ENCODE data around the gene NOL3.

Gene NOL3

DNA sequence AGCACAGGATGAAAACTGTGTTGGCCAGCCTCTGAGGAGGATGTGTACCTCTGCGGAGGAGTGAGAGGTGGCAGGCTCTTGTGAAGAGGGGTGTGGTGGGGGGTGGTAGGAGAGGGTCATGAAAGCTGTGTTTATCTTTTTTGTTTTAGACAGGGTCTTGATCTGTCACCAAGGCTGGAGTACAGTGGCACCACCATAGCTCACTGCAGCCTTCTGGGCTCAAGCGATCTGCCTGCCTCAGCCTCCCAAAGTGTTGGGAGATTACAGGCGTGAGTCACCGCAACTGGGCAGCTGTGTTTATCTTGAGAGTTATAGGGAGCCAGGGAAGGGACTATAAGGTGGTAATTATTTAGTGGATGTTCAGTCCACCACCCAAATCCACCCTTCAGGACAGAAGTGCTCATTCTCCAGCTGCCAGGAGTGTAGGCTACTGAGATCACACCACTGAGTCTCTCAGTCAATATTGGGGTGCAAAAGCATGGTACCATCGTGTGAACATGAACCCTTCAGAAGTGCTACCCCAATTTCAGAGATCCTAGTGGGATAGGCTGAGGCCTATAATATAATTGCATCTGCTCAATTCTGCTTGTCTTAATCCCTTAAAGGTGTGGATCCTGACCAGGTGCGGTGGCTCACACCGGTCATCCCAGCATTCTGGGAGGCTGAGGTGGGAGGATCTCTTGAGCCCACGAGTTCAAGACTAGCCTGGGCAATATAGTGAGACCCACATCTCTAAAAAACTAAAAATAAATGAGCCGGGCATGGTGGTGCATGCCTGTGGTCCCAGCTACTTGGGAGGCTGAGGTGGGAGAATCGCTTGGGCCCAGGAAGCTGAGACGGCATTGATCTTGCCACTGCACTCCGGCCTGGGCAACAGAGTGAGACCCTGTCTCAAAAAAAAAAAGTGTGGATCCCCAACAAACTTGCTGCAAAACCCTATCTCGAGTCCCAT lies 20.4 kb downstream of the NOL3 start:
- DNase-seq: no peak

DNA sequence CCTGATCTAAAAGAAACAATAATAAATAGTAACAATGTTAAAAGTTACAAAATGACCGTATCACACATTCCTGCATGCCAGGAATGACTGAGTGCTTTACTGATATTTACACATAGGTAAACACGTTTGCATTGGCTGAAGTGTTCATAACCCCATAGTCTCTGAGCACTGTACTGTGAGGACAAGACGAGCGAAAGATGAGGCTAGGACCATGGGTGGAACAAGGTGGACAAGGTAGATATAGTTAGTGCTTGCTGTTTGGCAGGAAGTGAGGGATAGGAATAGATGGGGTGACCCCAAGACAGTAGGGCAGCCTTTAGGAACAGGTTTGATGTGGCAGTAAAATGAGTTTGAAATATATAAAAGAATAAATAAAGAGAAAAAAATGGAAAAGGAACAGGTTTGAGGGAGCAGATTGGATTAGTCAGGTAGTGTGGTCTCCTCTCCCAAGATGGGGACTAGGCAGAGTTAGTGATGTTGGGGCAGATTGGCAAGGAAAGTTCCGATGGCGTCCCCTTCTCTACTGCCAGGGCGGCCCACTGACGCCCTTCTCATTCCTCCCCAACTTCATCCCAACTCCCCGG lies 21.2 kb downstream of the NOL3 start:
- no peak for DNase-seq

DNA sequence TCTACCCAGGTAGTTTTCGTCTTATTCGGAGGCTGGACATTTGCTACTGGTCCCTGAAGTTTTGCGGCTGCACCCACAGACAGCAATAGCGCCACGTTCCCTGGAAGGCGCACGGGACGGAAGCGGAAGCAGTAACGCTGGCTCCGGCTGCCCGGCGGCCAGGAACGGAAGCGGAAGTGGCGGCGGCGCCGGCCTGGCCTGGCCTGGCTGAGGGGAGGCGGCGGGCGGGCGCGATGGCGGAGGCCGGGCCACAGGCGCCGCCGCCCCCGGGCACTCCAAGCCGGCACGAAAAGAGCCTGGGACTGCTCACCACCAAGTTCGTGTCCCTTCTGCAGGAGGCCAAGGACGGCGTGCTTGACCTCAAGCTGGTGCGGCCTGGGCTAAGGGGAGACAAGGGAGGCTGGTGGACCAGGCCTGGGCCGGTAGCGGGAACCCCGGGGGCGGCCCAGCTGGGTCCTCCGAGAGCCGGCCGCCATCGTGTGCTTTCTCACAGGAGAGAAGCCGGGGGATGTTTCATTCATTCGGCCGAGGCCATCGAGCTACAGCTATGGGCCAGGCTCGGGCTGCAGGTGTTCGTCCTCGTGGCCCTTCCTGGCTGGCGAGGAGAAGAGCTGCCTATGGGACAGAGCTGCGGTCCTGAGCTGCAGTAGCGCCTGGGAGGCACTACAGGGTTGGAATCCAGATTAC lies 21.8 kb downstream of the NOL3 start, which contains the start of gene E2F4:
E2F4 (plus strand) TSS at position 161 of the 687 bp plus-strand sequence; CDS start at position 234, 73 bp downstream.
- peak; percentile 83 to 89 for DNase-seq

DNA sequence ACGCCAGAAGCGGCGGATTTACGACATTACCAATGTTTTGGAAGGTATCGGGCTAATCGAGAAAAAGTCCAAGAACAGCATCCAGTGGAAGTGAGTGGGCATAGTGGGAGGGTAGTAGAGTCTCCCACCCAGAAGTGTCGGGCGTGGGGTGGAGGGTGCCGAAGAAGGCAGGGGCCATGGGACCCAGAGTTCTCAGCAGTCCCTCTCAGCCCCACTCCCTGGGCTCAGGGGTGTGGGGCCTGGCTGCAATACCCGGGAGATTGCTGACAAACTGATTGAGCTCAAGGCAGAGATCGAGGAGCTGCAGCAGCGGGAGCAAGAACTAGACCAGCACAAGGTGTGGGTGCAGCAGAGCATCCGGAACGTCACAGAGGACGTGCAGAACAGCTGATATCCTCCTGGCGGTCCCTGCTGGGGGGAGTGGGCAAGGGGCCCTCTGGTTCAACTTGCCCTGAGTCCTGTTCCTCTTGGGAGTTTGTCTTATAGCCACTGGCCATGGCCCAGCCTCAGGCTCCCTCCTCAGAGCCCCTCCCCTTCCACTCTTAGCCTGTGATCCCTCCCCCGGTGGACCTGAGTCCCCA lies 22.5 kb downstream of the NOL3 start:
- no peak for DNase-seq

DNA sequence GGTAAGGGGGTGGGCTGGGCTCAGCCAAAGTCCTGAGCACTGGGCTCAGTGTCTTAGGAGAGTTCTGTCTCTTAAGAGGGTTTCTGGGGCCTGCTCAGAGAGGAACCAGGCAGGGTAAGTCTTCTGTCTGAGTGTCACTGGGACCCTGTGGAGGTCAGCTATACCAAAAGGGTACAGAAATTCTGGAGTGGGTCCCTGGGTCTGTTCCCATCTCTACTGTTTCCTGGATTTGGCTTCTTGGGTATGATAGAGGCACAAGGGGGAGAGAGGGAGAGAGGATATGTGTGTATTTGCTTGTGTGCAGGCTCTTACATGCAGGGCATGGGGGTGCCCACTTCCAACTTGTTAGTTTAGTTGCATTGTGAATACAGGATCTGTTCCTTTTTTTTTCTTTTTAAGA lies 23.2 kb downstream of the NOL3 start:
- no peak for DNase-seq

DNA sequence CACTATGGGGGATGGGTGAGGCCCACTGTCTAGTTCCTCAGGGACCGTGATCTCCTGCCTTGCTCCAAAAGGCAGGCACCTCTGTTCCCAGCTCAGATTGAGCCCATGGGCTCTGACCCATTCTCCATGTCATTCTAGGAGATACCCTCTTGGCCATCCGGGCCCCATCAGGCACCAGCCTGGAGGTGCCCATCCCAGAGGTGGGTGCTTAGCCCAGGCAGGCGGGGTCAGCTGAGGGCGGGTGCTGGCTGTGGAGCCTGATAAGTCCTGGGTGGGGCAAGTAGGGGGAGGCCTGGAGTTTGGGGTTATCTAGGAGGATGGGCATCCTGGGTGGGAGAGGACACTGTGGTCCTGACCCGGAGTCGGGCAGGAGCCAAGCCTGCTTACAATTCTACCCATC lies 23.9 kb downstream of the NOL3 start:
- no peak for DNase-seq

DNA sequence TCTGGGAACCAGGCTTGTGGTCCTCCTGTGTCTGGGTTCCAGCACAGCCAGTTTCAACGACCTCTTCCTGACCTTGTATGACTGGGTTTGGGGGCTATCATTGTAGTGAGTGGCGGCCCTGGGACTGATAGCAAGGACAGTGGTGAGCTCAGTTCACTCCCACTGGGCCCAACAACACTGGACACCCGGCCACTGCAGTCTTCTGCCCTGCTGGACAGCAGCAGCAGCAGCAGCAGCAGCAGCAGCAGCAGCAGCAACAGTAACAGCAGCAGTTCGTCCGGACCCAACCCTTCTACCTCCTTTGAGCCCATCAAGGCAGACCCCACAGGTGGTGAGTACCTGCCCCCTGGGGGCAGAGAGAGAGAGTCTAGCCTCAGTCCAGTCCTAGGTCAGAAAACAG lies 25.3 kb downstream of the NOL3 start:
- DNase-seq: no peak

DNA sequence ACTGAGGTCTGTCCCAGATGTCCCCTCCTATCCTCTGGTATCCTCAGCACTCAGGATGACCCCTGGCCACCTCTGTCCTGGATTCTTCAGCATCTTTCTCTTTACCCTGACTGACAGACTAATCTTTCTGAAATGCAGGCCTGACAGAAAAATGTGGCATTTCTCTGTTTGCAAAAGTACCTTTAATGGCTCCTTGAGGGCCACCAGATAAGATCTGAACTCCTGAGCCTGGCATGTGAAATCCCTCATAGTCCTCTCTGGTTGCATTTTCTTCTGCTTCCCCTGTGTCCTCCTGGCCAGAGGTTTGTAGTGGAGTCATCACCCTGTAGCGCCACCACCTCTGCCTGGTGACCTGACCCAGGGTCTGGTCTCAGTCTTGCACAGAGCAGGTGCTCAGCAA lies 26.5 kb downstream of the NOL3 start:
- DNase-seq: no peak

DNA sequence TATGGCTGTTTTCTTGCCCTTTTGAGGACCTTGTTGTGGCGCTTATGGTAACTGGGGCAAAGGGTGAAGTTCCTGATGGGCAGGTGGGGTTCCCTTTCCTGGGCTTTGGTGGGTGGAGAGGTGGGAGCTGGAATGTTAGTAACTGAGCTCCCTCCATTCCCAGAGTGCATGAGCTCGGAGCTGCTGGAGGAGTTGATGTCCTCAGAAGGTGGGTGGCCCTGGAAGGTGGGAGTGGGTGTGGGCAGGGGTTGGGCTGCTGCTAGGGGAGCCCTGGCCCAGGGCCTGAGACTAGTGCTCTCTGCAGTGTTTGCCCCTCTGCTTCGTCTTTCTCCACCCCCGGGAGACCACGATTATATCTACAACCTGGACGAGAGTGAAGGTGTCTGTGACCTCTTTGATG lies 27.4 kb downstream of the NOL3 start:
- no peak for DNase-seq

DNA sequence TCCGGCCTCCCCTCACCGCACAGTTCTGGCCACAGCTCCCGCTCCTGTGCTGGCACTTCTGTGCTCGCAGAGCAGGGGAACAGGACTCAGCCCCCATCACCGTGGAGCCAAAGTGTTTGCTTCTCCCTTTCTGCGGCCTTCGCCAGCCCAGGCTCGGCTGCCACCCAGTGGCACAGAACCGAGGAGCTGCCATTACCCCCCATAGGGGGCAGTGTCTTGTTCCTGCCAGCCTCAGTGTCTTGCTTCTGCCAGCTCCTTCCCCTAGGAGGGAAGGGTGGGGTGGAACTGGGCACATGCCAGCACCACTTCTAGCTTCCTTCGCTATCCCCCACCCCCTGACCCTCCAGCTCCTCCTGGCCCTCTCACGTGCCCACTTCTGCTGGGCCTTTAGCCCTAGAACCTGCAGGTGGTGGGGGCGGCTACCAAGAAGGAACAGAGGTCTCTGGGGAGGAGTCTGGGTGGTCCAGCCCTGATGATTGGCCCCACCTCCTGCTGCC lies 27.9 kb downstream of the NOL3 start:
- DNase-seq: peak in 1 of 2 experiments; percentile 53

DNA sequence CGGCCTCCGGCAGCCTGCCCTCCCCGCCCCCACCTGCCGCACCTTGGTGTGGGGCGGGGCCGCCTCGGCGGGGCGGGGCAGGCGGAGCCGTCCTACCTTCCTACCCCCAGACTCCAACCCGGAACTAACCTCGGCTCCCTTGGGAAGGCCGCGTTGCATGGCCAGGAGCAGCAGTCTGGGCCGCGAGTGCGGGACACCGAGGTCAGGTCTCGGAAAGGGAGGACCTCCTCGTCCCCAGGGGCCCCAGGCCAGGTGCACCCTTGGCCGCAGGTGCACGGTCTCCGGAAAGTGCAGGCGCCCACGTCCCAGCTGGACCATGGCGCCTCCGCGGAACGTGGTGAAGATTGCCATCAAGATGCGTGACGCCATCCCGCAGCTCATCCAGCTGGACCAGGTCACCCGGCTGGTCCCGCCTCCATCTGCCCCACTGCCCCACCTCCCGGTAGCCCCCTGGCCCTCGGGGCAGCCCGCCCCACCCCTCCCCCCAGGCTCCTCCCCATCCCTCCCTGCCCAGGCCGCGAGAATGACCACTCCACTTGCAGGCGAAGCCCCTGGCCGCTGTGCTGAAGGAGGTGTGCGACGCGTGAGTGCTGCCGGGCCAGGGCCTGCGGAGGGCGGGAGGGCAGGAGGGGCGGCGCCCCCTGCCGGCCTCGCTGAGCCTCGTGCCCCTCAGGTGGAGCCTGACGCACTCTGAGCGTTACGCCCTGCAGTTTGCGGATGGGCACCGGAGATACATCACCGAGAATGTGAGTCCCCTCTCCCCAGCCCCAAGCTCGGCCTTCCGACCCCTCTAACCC lies 28.9 kb downstream of the NOL3 start, which contains the start of gene ELMO3:
ELMO3 (plus strand) TSS at position 121 of the 797 bp plus-strand sequence; CDS start at position 317, 196 bp downstream.
- DNase-seq: no peak

DNA sequence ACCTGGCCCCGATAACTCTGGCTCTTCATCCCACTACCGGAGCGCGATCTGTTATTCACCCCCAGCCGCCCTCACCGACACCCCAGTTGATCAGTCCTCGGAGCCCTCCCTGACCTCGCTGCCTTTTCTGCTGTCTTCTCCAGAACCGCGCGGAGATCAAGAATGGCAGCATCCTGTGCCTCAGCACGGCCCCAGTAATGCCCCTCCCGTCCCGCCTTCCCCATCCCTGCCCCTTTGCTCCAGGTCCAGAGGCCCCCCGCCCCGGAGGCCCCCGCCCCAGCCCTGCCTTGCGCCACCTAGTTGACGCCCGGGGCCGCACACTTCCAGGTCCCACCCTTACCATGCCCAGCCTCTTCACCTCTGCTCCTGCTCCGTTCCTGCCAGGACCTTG lies 29.5 kb downstream of the NOL3 start:
- no peak for DNase-seq

DNA sequence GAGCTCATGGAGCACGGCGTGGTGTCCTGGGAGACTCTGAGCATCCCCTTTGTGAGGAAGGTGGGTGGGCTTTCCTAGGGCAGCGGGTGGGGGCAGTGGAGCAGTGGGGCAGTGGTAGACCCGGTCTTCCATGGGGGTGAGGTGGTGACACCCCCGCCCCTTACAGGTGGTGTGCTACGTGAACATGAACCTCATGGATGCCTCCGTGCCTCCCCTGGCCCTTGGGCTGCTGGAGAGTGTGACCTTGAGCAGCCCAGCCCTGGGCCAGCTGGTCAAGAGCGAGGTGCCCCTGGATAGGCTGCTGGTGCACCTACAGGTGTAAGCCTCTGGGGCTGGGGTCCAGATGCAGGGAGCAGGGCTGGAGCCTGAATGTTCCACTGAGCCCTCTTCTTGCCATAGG lies 30.2 kb downstream of the NOL3 start:
- DNase-seq: no peak

DNA sequence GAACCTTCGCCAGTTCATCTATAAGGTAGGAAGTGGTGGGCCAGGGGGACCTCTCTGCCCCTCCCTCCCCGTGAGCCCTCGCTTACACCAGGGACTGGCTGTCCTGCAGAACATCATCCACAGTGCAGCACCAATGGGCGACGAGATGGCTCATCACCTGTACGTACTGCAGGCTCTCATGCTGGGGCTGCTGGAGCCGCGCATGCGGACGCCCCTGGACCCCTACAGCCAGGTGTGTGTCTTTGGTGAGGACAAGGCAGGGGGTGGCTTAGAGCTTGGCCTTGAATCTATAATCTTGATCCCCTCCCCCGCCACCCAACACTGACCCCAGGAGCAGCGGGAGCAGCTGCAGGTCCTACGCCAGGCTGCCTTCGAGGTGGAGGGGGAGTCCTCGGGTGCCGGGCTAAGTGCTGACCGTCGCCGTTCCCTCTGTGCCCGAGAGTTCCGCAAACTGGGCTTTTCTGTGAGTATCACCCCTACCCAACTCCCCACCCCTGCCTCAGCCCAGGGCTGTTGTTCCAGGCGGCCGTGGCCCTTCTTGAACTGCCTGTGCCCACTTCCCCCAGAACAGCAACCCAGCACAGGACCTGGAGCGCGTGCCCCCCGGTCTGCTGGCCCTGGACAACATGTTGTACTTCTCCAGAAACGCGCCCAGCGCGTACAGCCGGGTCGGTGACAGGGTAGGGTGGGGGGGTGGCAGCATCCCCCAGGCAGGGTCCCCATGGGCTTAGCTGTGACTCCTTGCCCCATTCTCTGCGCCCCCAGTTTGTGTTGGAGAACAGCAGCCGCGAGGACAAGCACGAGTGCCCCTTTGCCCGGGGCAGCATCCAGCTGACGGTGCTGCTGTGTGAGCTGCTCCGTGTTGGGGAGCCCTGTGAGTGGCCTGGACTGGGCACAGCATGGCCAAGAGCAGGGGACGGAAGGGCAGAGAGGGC lies 31.3 kb downstream of the NOL3 start:
- DNase-seq: no peak

DNA sequence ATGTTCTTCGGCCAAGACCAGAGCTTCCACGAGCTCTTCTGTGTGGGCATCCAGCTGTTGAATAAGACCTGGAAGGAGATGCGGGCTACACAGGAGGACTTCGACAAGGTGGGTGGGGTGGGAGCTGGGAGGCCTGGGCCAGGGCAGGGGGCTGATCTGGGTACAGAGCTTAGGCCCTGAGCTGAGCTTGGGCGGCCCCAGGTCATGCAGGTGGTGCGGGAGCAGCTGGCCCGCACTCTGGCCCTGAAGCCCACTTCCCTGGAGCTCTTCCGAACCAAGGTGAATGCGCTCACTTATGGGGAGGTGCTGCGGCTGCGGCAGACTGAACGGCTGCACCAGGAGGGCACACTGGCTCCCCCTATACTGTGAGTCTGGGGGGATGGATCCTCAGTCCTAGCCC lies 32.1 kb downstream of the NOL3 start:
- no peak for DNase-seq

DNA sequence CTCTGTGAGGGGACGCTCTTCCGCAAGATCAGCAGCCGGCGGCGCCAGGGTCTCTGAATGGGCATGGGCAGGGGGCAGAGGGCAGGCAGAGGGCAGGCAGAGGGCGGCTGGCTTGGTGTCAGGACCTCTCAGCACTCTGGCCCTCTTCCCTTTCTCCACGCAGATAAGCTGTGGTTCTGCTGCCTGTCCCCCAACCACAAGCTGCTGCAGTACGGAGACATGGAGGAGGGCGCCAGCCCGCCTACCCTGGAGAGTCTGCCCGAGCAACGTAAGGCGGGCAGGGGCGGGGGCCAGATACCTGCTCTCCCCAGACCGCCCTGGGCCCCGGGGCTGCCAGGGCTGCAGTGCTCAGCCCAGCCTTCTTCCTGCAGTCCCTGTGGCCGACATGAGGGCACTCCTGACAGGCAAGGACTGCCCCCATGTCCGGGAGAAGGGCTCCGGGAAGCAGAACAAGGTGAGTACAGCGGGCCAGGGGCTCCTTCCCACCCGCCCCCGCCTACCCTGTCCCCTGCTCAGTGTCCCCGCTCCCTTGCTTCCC lies 32.7 kb downstream of the NOL3 start:
- no peak for DNase-seq

DNA sequence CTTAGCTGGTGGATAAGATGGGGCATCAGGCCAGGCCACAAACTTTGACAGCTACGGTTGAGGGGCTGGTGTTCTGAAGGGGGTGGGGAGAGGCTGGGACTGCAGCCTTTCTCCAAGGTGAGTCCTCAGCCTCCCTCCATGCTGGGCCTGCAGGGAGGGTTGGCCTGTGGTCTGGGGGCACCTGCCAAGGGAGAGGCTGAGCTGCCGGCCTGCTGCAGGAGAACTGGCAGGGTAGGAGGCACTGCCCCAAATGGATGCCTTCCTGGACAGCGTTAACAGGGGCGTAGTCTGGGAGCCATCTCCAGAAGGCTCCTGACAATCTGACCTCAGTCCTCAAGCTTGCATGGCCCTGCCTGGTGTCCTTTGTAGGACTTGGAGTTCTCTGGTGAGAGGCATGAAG lies 33.7 kb downstream of the NOL3 start:
- no peak for DNase-seq

DNA sequence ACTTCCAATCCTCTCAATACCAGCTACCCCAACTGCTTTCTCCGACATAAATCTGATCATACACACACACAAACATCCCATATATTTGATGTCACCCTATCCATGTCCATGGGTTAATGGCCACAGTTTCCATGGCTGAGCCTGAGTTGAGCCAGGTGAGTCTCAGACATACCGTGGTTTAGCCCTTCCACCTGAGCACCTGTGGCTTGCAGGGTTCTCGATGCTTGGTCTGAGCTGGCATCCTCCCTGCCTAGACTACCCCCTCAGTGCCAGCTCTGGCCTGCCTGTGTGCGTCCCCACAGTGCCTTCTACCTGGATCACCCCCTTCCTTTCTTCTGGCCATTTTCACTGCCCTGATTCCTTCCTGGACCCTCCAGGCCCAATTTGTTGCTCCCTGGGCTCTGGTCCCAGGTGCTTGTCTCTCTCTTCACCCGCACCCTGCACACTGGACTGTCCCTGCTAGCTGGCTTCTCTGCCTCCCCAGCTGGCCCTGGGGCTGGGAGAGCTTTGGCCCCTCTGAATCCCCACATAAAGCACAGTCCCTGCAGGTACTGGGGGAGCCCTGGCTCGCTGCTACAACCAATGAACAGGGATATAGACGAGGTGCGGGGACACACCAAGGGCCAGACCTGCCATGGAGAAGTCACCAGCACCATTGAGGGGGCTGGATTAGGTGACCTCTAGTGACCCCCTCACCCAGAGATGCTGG lies 35.9 kb downstream of the NOL3 start:
- no peak for DNase-seq

DNA sequence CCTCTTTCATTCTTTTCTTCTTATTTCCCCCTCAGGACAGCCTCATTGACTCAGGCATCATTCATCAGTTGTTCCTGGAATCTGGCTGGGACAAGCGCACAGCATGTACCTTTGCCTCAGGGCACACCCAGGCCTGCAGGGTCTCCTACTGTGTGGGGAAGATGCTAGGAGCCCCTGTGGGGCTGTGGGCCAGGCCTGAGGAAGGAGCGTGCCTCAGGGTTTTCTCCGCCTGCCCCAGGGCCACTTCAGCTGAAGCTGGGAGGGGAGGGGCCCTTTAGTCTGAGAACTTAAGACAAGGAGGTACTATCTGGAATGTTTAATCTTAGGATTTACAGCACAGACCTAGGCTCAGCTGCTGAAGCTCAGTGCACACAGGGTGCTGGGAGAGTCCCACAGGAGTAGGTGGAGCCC lies 36.5 kb downstream of the NOL3 start:
- DNase-seq: no peak
